ENCODE results near the gene KRTAP2-2.
"Not testable (repeated sequence)": the region's sequence is repeated elsewhere in the genome, so short reads cannot be mapped to it uniquely, and the experiment has no call there.

The KRTAP2-2 gene

GRCh38 chr17:41055130-41055529, at the start of gene KRTAP2-2:
TSS of gene KRTAP2-2 (minus strand) at chr17:41055230. CDS start at chr17:41055211, 19 bp downstream.
- DNase-seq (ENCODE audit: low spot score): not testable (repeated sequence)

- DNase-seq (ENCODE audit: low spot score): not testable (repeated sequence)
Observed at GRCh38 chr17:41104386-41105038, 49.5 kb upstream of the KRTAP2-2 start.

- DNase-seq (ENCODE audit: low spot score): no peak
Observed at GRCh38 chr17:41103896-41104295, 48.9 kb upstream of the KRTAP2-2 start.

- no peak for DNase-seq (ENCODE audit: low spot score)
Observed at GRCh38 chr17:41101586-41102259, 46.7 kb upstream of the KRTAP2-2 start, which contains the start of gene KRTAP4-16. TSS of gene KRTAP4-16 (minus strand) at chr17:41102209. CDS start at chr17:41102209, 0 bp downstream.

- not testable (repeated sequence) for DNase-seq (ENCODE audit: low spot score)
Observed at GRCh38 chr17:41099682-41100480, 44.9 kb upstream of the KRTAP2-2 start.

GRCh38 chr17:41098481-41098880, 43.5 kb upstream of the KRTAP2-2 start:
- DNase-seq (ENCODE audit: low spot score): no peak

GRCh38 chr17:41098042-41098441, 43.0 kb upstream of the KRTAP2-2 start, which contains the start of gene KRTAP4-8:
TSS of gene KRTAP4-8 (minus strand) at chr17:41098142. CDS start at chr17:41098084, 58 bp downstream.
- no peak for DNase-seq (ENCODE audit: low spot score)

GRCh38 chr17:41096055-41096454, 41.0 kb upstream of the KRTAP2-2 start:
- no peak for DNase-seq (ENCODE audit: low spot score)

- not testable (repeated sequence) for DNase-seq (ENCODE audit: low spot score)
Observed at GRCh38 chr17:41088760-41089352, 33.8 kb upstream of the KRTAP2-2 start.

- not testable (repeated sequence) for DNase-seq (ENCODE audit: low spot score)
Observed at GRCh38 chr17:41084100-41084856, 29.2 kb upstream of the KRTAP2-2 start, which contains the start of gene KRTAP4-7. TSS of gene KRTAP4-7 (plus strand) at chr17:41084150. CDS start at chr17:41084207, 57 bp downstream.

- DNase-seq (ENCODE audit: low spot score): not testable (repeated sequence)
Observed at GRCh38 chr17:41083427-41083826, 28.4 kb upstream of the KRTAP2-2 start.

GRCh38 chr17:41082626-41083025, 27.6 kb upstream of the KRTAP2-2 start:
- DNase-seq (ENCODE audit: low spot score): no peak

- no peak for DNase-seq (ENCODE audit: low spot score)
Observed at GRCh38 chr17:41076788-41077187, 21.8 kb upstream of the KRTAP2-2 start.

GRCh38 chr17:41073676-41074075, 18.6 kb upstream of the KRTAP2-2 start:
- DNase-seq (ENCODE audit: low spot score): no peak

GRCh38 chr17:41071606-41072360, 16.8 kb upstream of the KRTAP2-2 start:
- no peak for DNase-seq (ENCODE audit: low spot score)

GRCh38 chr17:41069031-41069430, 14.0 kb upstream of the KRTAP2-2 start:
- DNase-seq (ENCODE audit: low spot score): no peak

GRCh38 chr17:41067281-41067680, 12.3 kb upstream of the KRTAP2-2 start:
- no peak for DNase-seq (ENCODE audit: low spot score)

GRCh38 chr17:41065829-41066624, 11.0 kb upstream of the KRTAP2-2 start, which contains the start of gene KRTAP2-4:
TSS of gene KRTAP2-4 (minus strand) at chr17:41065879. CDS start at chr17:41065845, 34 bp downstream.
- DNase-seq (ENCODE audit: low spot score): no peak

- DNase-seq (ENCODE audit: low spot score): not testable (repeated sequence)
Observed at GRCh38 chr17:41065016-41065689, 10.1 kb upstream of the KRTAP2-2 start.

All from pons (tissue), 1 donor.